ENCODE results near the gene PLXND1.

GRCh38 chr3:129579991-129580390 is 26.5 kb downstream of the PLXND1 start:
- TF ChIP-seq CTCF (IDR thresholded peaks at IDR 0.05) = no peak
- TF ChIP-seq EZH2 (IDR thresholded peaks at IDR 0.05; ENCODE audit: borderline replicate concordance, insufficient read depth, low read depth, low read length, poor library complexity, severe bottlenecking) = no peak
